Coronary artery (tissue), 2 donors: ENCODE measurements around the gene KIRREL2.
A peak's percentile ranks its signal among the peaks of the same experiment; 100 is the strongest.
"Not testable (repeated sequence)": the region's sequence is repeated elsewhere in the genome, so short reads cannot be mapped to it uniquely, and the experiment has no call there.

ENCODE experiments used
- DNase-seq: peaks from one replicate; pipeline ENCODE4 v3.0.0-alpha.2; 2017; ENCODE audit warnings: low spot score
- H3K27ac ChIP-seq, 2 donors: fragments of 200-600 bp; sonication (generic); one replicate each; pipeline ENCODE4 v1.5.1; 2016 to 2019
- H3K4me3 ChIP-seq: fragments of 200-600 bp; sonication (generic); 2 replicates; pipeline ENCODE4 v1.5.1; 2016; ENCODE audit warnings: mild to moderate bottlenecking, moderate library complexity
- CTCF ChIP-seq: fragments of 200-600 bp; sonication (generic); IDR thresholded peaks from one replicate; pipeline ENCODE4 v1.5.1; 2019; ENCODE audit warnings: antibody characterized with exemption

KIRREL2 gene

GRCh38 chr19:35907377-35907745 lies 50.6 kb downstream of the KIRREL2 start:
- no peak for TF ChIP-seq CTCF
- Histone ChIP-seq H3K27ac (peak overlapping the region in 1 of 2 donors; percentile 78), H3K4me3 (peak overlapping the region; percentile 58)
- no peak for DNase-seq

GRCh38 chr19:35908010-35908441 lies 51.3 kb downstream of the KIRREL2 start, which contains the start of gene TYROBP:
Gene TYROBP, minus strand, starts transcription at chr19:35908295. Its CDS starts 67 bp downstream, at chr19:35908228.
- TF ChIP-seq CTCF, result no peak
- DNase-seq, result no peak
- H3K4me3 ChIP-seq, result peak within 1 kb of the TSS; percentile 58
- H3K27ac ChIP-seq, result peak within 1 kb of the TSS in 1 of 2 donors; percentile 78

- Histone ChIP-seq H3K4me3 (peak overlapping the region; percentile 6), H3K27ac (peak overlapping the region in 1 of 2 donors; percentile 84)
- no peak for TF ChIP-seq CTCF
- DNase-seq, result no peak
Observed at GRCh38 chr19:35908973-35909683, 52.4 kb downstream of the KIRREL2 start.

DNA sequence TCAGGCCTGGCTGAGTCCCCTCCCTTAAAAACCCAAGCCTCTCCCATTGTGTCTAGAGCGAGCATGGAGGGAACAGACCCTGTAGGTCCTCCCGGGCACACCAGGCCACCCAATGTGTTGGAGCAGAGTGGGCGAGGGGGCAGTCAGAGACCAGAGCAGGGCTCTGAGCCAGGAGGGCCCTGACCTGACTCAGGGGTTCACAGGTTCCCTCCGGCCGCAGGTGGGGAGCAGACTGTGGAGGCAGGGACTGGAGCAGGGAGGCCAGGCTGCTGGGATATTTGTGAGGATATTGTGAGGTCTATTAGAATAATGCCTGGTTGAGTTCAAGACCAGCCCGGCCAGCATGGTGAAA lies 52.9 kb downstream of the KIRREL2 start:
- TF ChIP-seq CTCF, result no peak
- no peak overlapping the region for H3K4me3 ChIP-seq
- DNase-seq, result no peak
- peak overlapping the region in 1 of 2 donors; percentile 84 for H3K27ac ChIP-seq

GRCh38 chr19:35910355-35910754 lies 53.6 kb downstream of the KIRREL2 start:
- DNase-seq, H3K4me3 ChIP-seq: not testable (repeated sequence)
- peak overlapping the region in 1 of 2 donors; percentile 84 for H3K27ac ChIP-seq

DNA sequence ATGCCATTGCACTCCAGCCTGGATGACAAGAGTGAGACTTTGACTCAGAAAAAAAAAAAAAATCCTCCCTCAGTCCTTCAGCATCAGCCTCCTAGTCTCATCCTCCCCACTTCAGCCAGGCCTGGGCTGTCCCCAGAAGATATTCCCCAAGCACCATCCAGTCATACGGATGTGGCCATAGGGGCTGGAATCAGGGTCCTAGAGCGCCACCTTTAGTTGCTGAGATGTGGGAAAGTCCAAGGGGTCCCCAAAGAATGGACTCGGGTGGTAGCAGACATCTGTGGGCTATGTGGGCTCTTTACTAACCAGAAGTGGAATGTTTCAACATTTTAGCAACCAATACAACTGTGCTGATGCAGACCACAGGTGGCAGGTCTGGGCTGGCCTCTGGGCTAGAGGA lies 54.5 kb downstream of the KIRREL2 start:
- no peak overlapping the region for H3K4me3 ChIP-seq
- no peak for DNase-seq
- TF ChIP-seq CTCF, result no peak
- no peak overlapping the region for H3K27ac ChIP-seq

GRCh38 chr19:35911790-35912189 lies 55.1 kb downstream of the KIRREL2 start:
- no peak for DNase-seq
- H3K27ac ChIP-seq, result no peak overlapping the region
- no peak overlapping the region for H3K4me3 ChIP-seq
- TF ChIP-seq CTCF, result no peak
